GM12878 (cell line): ENCODE results near the gene SLC38A1.
"Not testable (repeated sequence)": the region's sequence is repeated elsewhere in the genome, so short reads cannot be mapped to it uniquely, and the experiment has no call there.

Experiments used
- CHD2 ChIP-seq: IDR thresholded peaks from 2 replicates; pipeline ENCODE4 v1.6.1; 2011; ENCODE audit warnings: low read depth, low read length, improper control_type of control experiment, borderline replicate concordance
- EP300 ChIP-seq, 2 experiments: fragments of 150-350 bp in 1 of 2; IDR thresholded peaks; 2 replicates each; pipeline ENCODE4 v1.6.1; 2011 to 2012; ENCODE audit warnings: low read depth in 2 of 2, low read length in 2 of 2, borderline replicate concordance in 1 of 2, improper control_type of control experiment in 1 of 2, inconsistent platforms in 1 of 2; ENCODE audit not compliant: control insufficient read depth in 1 of 2
- ETV6 ChIP-seq, 2 experiments: fragments of 450-650 bp in 1 of 2; IDR thresholded peaks in 1 of 2; conservative IDR thresholded peaks in 1 of 2; 2 replicates each; pipeline ENCODE4 v1.6.1; 2014; ENCODE audit warnings: antibody characterized with exemption in 1 of 2, borderline replicate concordance in 1 of 2, low read depth in 1 of 2, mild to moderate bottlenecking in 1 of 2, moderate library complexity in 1 of 2
- FOS ChIP-seq: IDR thresholded peaks from 3 replicates; pipeline ENCODE4 v1.6.1; 2011; ENCODE audit warnings: borderline replicate concordance; ENCODE audit not compliant: insufficient read length; ENCODE audit errors: extremely low read depth
- KAT2A ChIP-seq: conservative IDR thresholded peaks from 2 replicates; pipeline ENCODE4 v1.6.1; 2011; ENCODE audit warnings: low read depth, low read length; ENCODE audit not compliant: control insufficient read depth
- LARP7 ChIP-seq: fragments of 450-650 bp; IDR thresholded peaks from 2 replicates; pipeline ENCODE4 v1.6.1; 2017; ENCODE audit warnings: mild to moderate bottlenecking
- POLR2A ChIP-seq: IDR thresholded peaks from 2 replicates; pipeline ENCODE4 v1.6.1; 2011; ENCODE audit warnings: low read depth, mild to moderate bottlenecking, low read length
- POLR2AphosphoS5 ChIP-seq: IDR thresholded peaks from 2 replicates; pipeline ENCODE4 v1.6.1; 2011; ENCODE audit warnings: mild to moderate bottlenecking, low read length, inconsistent platforms
- SMC3 ChIP-seq: IDR thresholded peaks from 2 replicates; pipeline ENCODE4 v1.6.1; 2011; ENCODE audit warnings: low read length, improper control_type of control experiment, borderline replicate concordance
- TF ChIP-seq, protein P1 (sequence below), 3 experiments: IDR thresholded peaks in 2 of 3; conservative IDR thresholded peaks in 1 of 3; 2 replicates each; pipeline ENCODE4 v1.5.1; 2011; ENCODE audit warnings: low read depth in 3 of 3, low read length in 3 of 3, mild to moderate bottlenecking in 3 of 3, control low read depth in 2 of 3, moderate library complexity in 2 of 3, inconsistent platforms in 1 of 3, mixed read lengths in 1 of 3; ENCODE audit not compliant: control insufficient read depth in 2 of 3, insufficient read depth in 1 of 3; ENCODE audit errors: extremely low read depth in 1 of 3
- TF ChIP-seq, protein P2 (sequence below): IDR thresholded peaks from 2 replicates; pipeline ENCODE4 v1.6.1; 2011; ENCODE audit warnings: borderline replicate concordance, low read depth, mild to moderate bottlenecking, moderate library complexity, mixed read lengths, low read length; ENCODE audit not compliant: insufficient read depth; ENCODE audit errors: extremely low read length
- TF ChIP-seq, protein P3 (sequence below): IDR thresholded peaks from 2 replicates; pipeline ENCODE4 v1.6.1; 2012; ENCODE audit warnings: low read depth, low read length, improper control_type of control experiment

DNA sequence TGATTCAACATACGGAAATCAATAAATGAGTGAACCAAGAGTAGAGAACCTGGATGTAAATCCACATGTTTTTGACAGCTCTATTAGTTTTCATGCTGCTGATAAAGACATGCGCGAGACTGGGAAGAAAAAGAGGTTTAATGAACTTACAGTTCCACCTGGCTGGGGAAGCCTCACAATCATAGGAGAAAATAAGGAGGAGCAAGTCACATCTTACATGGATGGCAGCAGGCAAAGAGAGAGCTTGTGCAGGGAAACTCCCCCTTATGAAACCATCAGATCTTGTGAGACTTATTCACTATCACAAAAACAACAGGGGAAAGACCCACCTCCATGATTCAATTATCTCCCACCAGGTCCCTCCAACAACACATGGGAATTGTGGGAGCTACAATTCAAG lies 23.1 kb upstream of the SLC38A1 start:
- TF ChIP-seq, protein P1, sequence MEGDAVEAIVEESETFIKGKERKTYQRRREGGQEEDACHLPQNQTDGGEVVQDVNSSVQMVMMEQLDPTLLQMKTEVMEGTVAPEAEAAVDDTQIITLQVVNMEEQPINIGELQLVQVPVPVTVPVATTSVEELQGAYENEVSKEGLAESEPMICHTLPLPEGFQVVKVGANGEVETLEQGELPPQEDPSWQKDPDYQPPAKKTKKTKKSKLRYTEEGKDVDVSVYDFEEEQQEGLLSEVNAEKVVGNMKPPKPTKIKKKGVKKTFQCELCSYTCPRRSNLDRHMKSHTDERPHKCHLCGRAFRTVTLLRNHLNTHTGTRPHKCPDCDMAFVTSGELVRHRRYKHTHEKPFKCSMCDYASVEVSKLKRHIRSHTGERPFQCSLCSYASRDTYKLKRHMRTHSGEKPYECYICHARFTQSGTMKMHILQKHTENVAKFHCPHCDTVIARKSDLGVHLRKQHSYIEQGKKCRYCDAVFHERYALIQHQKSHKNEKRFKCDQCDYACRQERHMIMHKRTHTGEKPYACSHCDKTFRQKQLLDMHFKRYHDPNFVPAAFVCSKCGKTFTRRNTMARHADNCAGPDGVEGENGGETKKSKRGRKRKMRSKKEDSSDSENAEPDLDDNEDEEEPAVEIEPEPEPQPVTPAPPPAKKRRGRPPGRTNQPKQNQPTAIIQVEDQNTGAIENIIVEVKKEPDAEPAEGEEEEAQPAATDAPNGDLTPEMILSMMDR (IDR thresholded peaks at IDR 0.05 in 2 of 3, conservative IDR thresholded peaks at IDR 0.05 in 1 of 3; ENCODE audit: control insufficient read depth in 2 of 3, extremely low read depth in 1 of 3, insufficient read depth in 1 of 3, low read depth in 3 of 3, low read length in 3 of 3): not testable (repeated sequence)
- not testable (repeated sequence) for TF ChIP-seq POLR2A; FOS; ETV6 (conservative IDR thresholded peaks at IDR 0.05 in 1 of 2, IDR thresholded peaks at IDR 0.05 in 1 of 2; ENCODE audit: borderline replicate concordance in 1 of 2, low read depth in 1 of 2); EP300 (IDR thresholded peaks at IDR 0.05; ENCODE audit: borderline replicate concordance in 1 of 2, control insufficient read depth in 1 of 2, low read depth in 2 of 2, low read length in 2 of 2); KAT2A; SMC3; CHD2; POLR2AphosphoS5; LARP7
- TF ChIP-seq, protein P2, sequence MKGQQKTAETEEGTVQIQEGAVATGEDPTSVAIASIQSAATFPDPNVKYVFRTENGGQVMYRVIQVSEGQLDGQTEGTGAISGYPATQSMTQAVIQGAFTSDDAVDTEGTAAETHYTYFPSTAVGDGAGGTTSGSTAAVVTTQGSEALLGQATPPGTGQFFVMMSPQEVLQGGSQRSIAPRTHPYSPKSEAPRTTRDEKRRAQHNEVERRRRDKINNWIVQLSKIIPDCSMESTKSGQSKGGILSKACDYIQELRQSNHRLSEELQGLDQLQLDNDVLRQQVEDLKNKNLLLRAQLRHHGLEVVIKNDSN: not testable (repeated sequence)
- TF ChIP-seq, protein P3, sequence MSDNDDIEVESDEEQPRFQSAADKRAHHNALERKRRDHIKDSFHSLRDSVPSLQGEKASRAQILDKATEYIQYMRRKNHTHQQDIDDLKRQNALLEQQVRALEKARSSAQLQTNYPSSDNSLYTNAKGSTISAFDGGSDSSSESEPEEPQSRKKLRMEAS: not testable (repeated sequence)
